Spleen (tissue), 11 donors: Measurements from ENCODE around the gene PTOV1. TPM values are rescaled to one million over a fixed set of nuclear protein-coding genes. Genes with fewer than 3 reads are reported as not detected.

Experiments
- DNase-seq: peaks from one replicate; pipeline ENCODE4 v3.0.0-alpha.2; 2020
- H3K27ac ChIP-seq, 8 donors: fragments of 200-600 bp; sonication (generic) in 7 of 8; 1 replicate in 4 of 8; 2 replicates in 4 of 8; pipeline versions ENCODE4 v1.5.0 to v1.8.0; 2016 to 2021; ENCODE audit warnings: inconsistent platforms in 4 of 8, mild to moderate bottlenecking in 4 of 8, moderate library complexity in 1 of 8
- H3K27me3 ChIP-seq, 7 donors: fragments of 200-600 bp; sonication (generic) in 6 of 7; replicated peaks in 1 of 7; 1 replicate in 4 of 7; 2 replicates in 3 of 7; pipeline versions ENCODE4 v1.5.0 to v1.8.0; 2016 to 2021; ENCODE audit warnings: inconsistent platforms in 3 of 7, mild to moderate bottlenecking in 1 of 7
- H3K36me3 ChIP-seq, 6 donors: fragments of 200-600 bp; sonication (generic) in 5 of 6; 1 replicate in 4 of 6; 2 replicates in 2 of 6; pipeline versions ENCODE4 v1.5.0 to v1.8.0; 2016 to 2021; ENCODE audit warnings: inconsistent platforms in 2 of 6
- H3K4me1 ChIP-seq, 6 donors: fragments of 200-600 bp; sonication (generic) in 5 of 6; 1 replicate in 3 of 6; 2 replicates in 3 of 6; pipeline versions ENCODE4 v1.5.0 to v1.8.0; 2016 to 2021; ENCODE audit warnings: inconsistent platforms in 3 of 6
- H3K4me3 ChIP-seq, 8 donors: fragments of 200-600 bp; sonication (generic) in 7 of 8; 1 replicate in 4 of 8; 2 replicates in 4 of 8; pipeline versions ENCODE4 v1.5.0 to v1.8.0; 2016 to 2021; ENCODE audit warnings: inconsistent platforms in 4 of 8, mild to moderate bottlenecking in 4 of 8, moderate library complexity in 2 of 8
- H3K9me3 ChIP-seq, 8 donors: fragments of 200-600 bp; sonication (generic) in 7 of 8; 1 replicate in 4 of 8; 2 replicates in 4 of 8; pipeline versions ENCODE4 v1.5.0 to v1.8.0; 2016 to 2021; ENCODE audit warnings: inconsistent platforms in 4 of 8
- POLR2A ChIP-seq, 3 donors: fragments of 450-650 bp; IDR thresholded peaks; one replicate each; pipeline ENCODE4 v1.5.1; 2017; ENCODE audit warnings: antibody characterized with exemption in 3 of 3, mild to moderate bottlenecking in 1 of 3
- POLR2AphosphoS5 ChIP-seq, 3 donors: sonication (generic); formaldehyde crosslinking; IDR thresholded peaks; one replicate each; pipeline ENCODE4 v1.5.1; 2017; ENCODE audit warnings: antibody characterized with exemption in 3 of 3
- WGBS, 5 donors: extraction: QIAGEN DNeasy Blood & Tissue Kit in 3 of 5; methylation state at CpG; one replicate each; pipeline versions ENCODE4 v1.1.5 to v1.1.7; 2013 to 2018; 5-methylcytosine and 5-hydroxymethylcytosine counted together
- intact Hi-C: fragments of 100-400 bp; cut with DNase I; formaldehyde crosslinking; loops from one replicate; pipeline ENCODE4 v1.15.0; 2023; ENCODE audit warnings: low total_unique reads
- polyA plus RNA-seq, 3 donors: library from polyadenylated mRNA; stranded (reverse); fragments of 200-250 nt; gene quantifications; one replicate each; pipeline ENCODE4 v1.2.1, GENCODE V29; 2013
- total RNA-seq, 7 donors: library from RNA; depleted of rRNA in 3 of 7; stranded (reverse); fragments of >200 nt in 3 of 7; fragmentation: NEBNext Ultra II Directional in 4 of 7; extraction: Animal tissue kit (Norgen Biotek cat#: 25700) in 4 of 7; gene quantifications; one replicate each; pipeline versions ENCODE4 v1.1.0 to v1.2.1, GENCODE V29; 2016 to 2021
- TF ChIP-seq, protein P1 (sequence below), 11 experiments: fragments of 200-600 bp in 7 of 11; fragments of 450-650 bp in 4 of 11; sonication (generic) in 4 of 11; IDR thresholded peaks in 8 of 11; conservative IDR thresholded peaks in 3 of 11; 1 replicate in 7 of 11; 2 replicates in 4 of 11; pipeline versions ENCODE4 v1.4.0 to v1.8.0; 2016 to 2021; ENCODE audit warnings: antibody characterized with exemption in 11 of 11, inconsistent platforms in 4 of 11, mild to moderate bottlenecking in 1 of 11
- donor health status: healthy with polysubstance abuse.
- donor health status: DM: no; HTN: no; CAD: no; lungs with moderate emphysema.
- donor health status: DM: no; HTN: no; CAD: no.
- donor health status: Bipolar disorder and iron deficiency.
- donor health status: healthy.
- donor health status: DM: no; HTN: no; CAD: no.
- donor health status: DM: yes; HTN: yes; CAD: no.

PTOV1 gene
- total and polyA plus RNA-seq, 10 donors = 61.4 to 127 (median 90.2) TPM

DNA sequence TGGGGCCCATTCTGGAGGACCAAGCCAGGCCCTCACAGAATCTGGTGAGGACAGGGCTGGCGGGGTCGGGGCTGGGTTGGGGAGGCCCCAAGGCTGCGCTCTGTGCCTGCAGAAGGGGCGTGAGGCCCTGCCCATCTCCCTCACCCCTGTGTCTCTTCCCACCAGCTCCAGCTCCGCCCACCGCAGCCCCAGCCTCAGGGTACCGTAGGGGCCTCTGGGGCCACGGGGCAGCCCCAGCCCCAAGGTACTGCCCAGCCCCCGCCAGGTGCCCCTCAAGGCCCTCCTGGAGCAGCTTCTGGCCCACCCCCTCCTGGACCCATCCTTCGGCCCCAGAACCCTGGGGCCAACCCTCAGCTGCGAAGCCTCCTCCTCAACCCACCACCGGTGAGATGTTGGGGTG is 15.4 kb upstream of the PTOV1 start:
- Histone ChIP-seq H3K9me3 (no peaks in the 10 kb centered on the region), H3K4me1 (peaks cover 0 to 28% (median 4%) of the 10 kb centered on the region in 6 donors), H3K36me3 (peaks cover 0 to 100% (median 90%) of the 10 kb centered on the region in 6 donors), H3K27ac (no peak overlapping the region), H3K27me3 (no peaks in the 10 kb centered on the region), H3K4me3 (no peak overlapping the region)
- TF ChIP-seq POLR2A (IDR thresholded peaks at IDR 0.05) (no peak), POLR2AphosphoS5 (IDR thresholded peaks at IDR 0.05) (no peak)
- TF ChIP-seq, protein P1, sequence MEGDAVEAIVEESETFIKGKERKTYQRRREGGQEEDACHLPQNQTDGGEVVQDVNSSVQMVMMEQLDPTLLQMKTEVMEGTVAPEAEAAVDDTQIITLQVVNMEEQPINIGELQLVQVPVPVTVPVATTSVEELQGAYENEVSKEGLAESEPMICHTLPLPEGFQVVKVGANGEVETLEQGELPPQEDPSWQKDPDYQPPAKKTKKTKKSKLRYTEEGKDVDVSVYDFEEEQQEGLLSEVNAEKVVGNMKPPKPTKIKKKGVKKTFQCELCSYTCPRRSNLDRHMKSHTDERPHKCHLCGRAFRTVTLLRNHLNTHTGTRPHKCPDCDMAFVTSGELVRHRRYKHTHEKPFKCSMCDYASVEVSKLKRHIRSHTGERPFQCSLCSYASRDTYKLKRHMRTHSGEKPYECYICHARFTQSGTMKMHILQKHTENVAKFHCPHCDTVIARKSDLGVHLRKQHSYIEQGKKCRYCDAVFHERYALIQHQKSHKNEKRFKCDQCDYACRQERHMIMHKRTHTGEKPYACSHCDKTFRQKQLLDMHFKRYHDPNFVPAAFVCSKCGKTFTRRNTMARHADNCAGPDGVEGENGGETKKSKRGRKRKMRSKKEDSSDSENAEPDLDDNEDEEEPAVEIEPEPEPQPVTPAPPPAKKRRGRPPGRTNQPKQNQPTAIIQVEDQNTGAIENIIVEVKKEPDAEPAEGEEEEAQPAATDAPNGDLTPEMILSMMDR (IDR thresholded peaks at IDR 0.05 in 8 of 11, conservative IDR thresholded peaks at IDR 0.05 in 3 of 11) = no peak
- no peak for DNase-seq
- intact Hi-C loops = no loop called here
- 94 to 100% (median 98%) methylated on average over 5 to 12 of the region's 12 CpGs for WGBS, 5 donors

DNA sequence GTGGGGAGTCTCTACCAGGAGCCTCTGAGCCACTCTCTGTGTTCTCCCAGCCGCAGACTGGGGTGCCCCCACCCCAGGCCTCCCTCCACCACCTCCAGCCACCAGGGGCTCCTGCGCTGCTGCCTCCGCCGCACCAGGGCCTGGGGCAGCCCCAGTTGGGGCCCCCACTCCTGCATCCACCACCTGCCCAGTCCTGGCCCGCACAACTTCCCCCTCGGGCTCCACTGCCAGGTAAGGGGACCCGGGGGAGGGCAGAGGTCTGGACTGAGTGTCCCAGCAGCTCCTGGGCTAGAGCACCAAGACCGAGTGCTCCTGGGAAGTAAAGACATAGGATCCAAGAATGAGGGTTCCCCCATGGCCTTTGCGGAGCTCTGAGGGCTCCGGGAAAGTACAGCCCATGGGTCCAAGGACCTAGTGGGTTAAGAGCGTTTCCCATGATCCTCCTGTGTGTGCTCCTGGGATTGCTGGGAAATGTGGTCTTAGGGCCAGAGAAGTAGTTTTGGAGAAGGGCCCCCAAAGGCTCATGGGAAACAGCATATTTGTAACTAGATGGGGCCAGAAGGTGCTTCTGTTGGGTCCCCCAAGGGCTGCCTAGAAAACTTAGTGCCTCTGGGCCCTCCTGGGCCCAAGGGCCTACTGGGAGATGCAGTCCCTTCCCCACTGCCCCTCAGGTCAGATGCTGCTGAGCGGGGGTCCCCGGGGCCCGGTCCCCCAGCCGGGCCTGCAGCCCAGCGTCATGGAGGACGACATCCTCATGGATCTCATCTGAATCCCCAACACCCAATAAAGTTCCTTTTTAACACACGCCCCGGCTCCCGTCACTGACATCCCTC is 14.6 kb upstream of the PTOV1 start:
- DNase-seq = no peak
- TF ChIP-seq POLR2AphosphoS5 (IDR thresholded peaks at IDR 0.05) (no peak), POLR2A (IDR thresholded peaks at IDR 0.05) (no peak)
- TF ChIP-seq, protein P1 (IDR thresholded peaks at IDR 0.05 in 8 of 11, conservative IDR thresholded peaks at IDR 0.05 in 3 of 11) = no peak
- Histone ChIP-seq H3K27ac (no peak overlapping the region), H3K36me3 (peaks cover 0 to 99% (median 85%) of the 10 kb centered on the region in 6 donors), H3K4me1 (peaks cover 0 to 19% (median 2%) of the 10 kb centered on the region in 6 donors), H3K4me3 (no peak overlapping the region), H3K27me3 (no peaks in the 10 kb centered on the region), H3K9me3 (no peaks in the 10 kb centered on the region)
- intact Hi-C loops = no loop called here
- 94 to 98% (median 96%) methylated on average over 18 to 20 of the region's 20 CpGs for WGBS, 5 donors

DNA sequence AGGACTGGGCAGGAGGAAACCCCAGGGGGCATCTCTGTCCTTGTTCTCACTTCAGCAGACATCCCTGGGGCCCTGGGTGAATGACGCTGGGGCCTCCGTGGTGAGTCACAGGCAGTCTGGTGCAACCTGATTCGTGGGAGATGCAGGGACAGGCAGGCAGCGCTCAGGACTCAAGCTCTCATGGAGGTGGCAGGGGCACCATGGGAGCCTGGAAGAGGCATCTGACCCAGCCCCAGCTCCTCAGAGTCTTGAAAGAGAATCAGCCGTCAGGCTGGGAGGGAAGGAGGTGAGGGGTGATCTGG is 14.0 kb upstream of the PTOV1 start:
- WGBS, 5 donors = 88 to 94% (median 94%) methylated on average over 3 to 5 of the region's 5 CpGs
- H3K27me3 ChIP-seq = no peaks in the 10 kb centered on the region
- peaks cover 0 to 93% (median 79%) of the 10 kb centered on the region in 6 donors for H3K36me3 ChIP-seq
- H3K4me3 ChIP-seq = no peak overlapping the region
- no peak overlapping the region for H3K27ac ChIP-seq
- H3K4me1 ChIP-seq = peaks cover 0 to 14% (median under 1%) of the 10 kb centered on the region in 6 donors
- TF ChIP-seq, protein P1 (IDR thresholded peaks at IDR 0.05 in 8 of 11, conservative IDR thresholded peaks at IDR 0.05 in 3 of 11) = no peak
- TF ChIP-seq POLR2A (IDR thresholded peaks at IDR 0.05) = no peak
- H3K9me3 ChIP-seq = no peaks in the 10 kb centered on the region
- intact Hi-C loops = no loop called here
- no peak for DNase-seq

DNA sequence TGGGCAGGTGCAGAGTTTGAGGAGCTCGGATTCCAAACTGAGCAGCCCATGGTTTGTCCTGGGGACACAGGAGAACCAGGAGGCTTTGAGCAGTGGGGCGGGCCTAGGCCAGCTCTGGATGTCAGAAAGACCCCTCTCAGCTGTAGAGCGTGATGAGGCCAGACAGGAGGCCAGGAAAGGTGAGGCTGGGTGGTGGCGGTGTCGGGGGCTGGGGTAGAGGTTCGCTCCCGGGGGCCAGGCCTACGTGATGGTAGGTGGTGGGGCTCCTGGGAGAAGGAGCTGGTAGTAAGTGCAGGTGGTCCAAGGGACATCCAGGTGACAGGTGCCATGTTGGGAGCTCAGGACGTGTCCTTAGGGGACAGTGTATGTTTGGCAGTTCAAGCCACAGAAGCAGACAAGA is 13.5 kb upstream of the PTOV1 start:
- no peaks in the 10 kb centered on the region for H3K27me3 ChIP-seq
- H3K9me3 ChIP-seq = no peaks in the 10 kb centered on the region
- no peak overlapping the region for H3K4me3 ChIP-seq
- WGBS, 5 donors = 96 to 97% (median 97%) methylated on average over 9 of the region's 9 CpGs
- H3K4me1 ChIP-seq = peaks cover 0 to 9% (median 0%) of the 10 kb centered on the region in 6 donors
- no peak overlapping the region for H3K27ac ChIP-seq
- H3K36me3 ChIP-seq = peaks cover 0 to 89% (median 74%) of the 10 kb centered on the region in 6 donors
- intact Hi-C loops = no loop called here
- TF ChIP-seq POLR2A (IDR thresholded peaks at IDR 0.05) (no peak), POLR2AphosphoS5 (IDR thresholded peaks at IDR 0.05) (no peak)
- TF ChIP-seq, protein P1 (IDR thresholded peaks at IDR 0.05 in 8 of 11, conservative IDR thresholded peaks at IDR 0.05 in 3 of 11) = no peak
- DNase-seq = no peak
